ENCODE results near the gene PGC.
"Not testable (repeated sequence)": the region's sequence is repeated elsewhere in the genome, so short reads cannot be mapped to it uniquely, and the experiment has no call there.

The PGC gene

GRCh38 chr6:41778895-41779294, 31.7 kb upstream of the PGC start:
- in situ Hi-C loops (cut with MboI; ENCODE audit: low pct_unique_long_range_greater_than_20kb, low sequenced_read_pairs): no loop called here

GRCh38 chr6:41777551-41778285, 30.5 kb upstream of the PGC start:
- in situ Hi-C loops (cut with MboI; ENCODE audit: low pct_unique_long_range_greater_than_20kb, low sequenced_read_pairs): no loop called here
- DNase-seq: peak; percentile 25

More at GRCh38 chr6:41778895-41779294, 31.7 kb upstream of the PGC start:
- no peak for DNase-seq

DNA sequence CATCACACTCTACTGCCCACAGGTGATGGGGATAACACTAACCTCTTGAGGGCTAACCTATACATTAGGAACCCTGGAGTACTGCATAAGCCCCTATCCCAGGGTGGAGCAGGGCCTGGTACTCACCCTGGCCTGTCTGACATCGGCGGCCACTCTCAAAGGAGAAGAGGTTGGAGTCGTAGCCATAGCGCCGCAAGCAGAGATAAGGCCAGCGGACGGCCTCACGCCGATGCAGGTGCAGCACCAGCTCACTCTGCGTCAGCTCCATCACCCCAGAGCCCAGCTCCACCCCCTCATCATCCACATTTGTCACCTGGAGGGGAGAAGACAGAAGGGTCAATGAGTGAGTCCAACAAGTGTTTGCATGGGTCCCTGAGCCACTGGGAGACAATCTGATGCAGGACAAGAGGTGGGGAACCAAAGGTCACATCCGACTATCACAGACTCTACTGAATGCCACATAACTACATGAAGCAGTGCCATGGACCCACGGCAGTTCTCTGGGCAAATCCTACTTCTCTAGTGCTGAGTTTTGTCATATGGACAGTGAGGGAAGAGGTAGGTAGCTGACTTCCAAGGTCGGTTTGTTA, 28.2 kb upstream of the PGC start:
- DNase-seq: no peak
- in situ Hi-C loops (cut with MboI; ENCODE audit: low pct_unique_long_range_greater_than_20kb, low sequenced_read_pairs): no loop called here

DNA sequence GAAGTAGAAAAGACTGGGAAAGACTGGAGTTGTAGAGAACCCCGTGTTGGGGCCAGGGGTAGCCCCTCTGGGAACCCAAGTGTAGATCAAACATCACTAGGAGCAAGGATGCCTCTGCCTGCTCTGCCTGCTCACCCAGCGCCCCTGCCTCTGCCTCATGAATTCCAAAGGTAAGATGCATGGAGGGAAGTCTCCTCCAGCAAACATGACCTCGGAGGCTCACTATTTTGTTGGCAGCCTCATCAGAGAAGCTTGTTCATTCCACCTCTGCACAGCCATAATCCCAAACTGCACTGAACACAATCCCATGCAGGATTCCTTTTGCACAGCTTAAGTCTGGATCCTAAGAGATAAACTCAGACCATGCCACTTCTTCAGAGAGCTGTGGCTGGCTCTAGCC, 27.6 kb upstream of the PGC start:
- in situ Hi-C loops (cut with MboI; ENCODE audit: low pct_unique_long_range_greater_than_20kb, low sequenced_read_pairs): no loop called here
- no peak for DNase-seq

DNA sequence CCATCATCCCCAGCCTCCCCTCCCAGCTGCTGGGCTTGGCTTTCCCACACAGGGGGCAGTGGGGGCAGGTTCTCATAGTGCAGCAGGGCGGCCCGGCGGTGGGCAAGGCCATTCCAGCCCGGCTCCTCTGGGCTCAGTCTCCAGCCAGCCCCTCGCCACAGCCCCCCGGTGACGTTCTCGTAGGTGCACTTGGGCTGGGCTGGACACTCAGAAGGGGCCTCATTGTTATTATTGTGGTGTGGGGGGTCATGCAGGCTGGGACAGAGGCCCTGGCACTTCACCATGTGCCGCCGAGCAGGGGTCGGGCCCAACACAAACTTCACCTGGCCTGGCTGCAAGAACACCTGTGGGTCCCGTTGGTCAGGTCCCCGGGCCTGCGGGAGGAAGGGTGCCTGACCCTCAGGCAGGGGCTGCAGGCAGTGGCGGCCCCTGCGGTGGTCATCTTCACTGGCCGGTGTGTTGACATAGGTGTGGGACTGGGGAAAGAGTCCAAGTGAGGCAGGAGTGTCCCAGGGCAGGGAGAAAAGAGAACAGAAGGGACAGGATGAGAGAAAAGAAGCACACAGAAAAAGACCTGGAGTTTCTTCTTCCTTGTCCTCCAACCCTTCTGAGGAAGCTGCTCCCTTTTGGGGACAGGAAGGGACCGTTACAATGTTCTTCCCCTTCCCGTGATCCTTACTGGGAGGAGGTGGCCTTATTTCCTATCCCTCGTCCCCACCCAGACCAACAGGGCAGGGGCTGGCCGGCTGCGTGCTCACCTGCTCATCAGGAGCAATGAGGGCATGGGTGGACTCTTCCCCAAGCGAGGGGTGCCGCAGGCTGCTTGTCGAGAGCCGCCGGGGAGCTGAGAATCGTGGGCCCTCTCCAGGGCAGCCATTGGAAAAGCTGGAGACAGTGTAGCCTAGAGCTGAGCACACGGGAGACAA, 24.1 kb upstream of the PGC start:
- in situ Hi-C loops (cut with MboI; ENCODE audit: low pct_unique_long_range_greater_than_20kb, low sequenced_read_pairs): no loop called here
- DNase-seq: no peak

- DNase-seq: no peak
- in situ Hi-C loops (cut with MboI; ENCODE audit: low pct_unique_long_range_greater_than_20kb, low sequenced_read_pairs): no loop called here
Observed at GRCh38 chr6:41770381-41771057, 23.3 kb upstream of the PGC start.

GRCh38 chr6:41769376-41769775, 22.2 kb upstream of the PGC start:
- DNase-seq: no peak
- in situ Hi-C loops (cut with MboI; ENCODE audit: low pct_unique_long_range_greater_than_20kb, low sequenced_read_pairs): no loop called here

GRCh38 chr6:41768545-41769308, 21.5 kb upstream of the PGC start:
- in situ Hi-C loops (cut with MboI; ENCODE audit: low pct_unique_long_range_greater_than_20kb, low sequenced_read_pairs): no loop called here
- peak; percentile 62 for DNase-seq

- in situ Hi-C loops (cut with MboI; ENCODE audit: low pct_unique_long_range_greater_than_20kb, low sequenced_read_pairs): no loop called here
- peak; percentile 66 for DNase-seq
Observed at GRCh38 chr6:41767112-41767833, 20.1 kb upstream of the PGC start.

- in situ Hi-C loops (cut with MboI; ENCODE audit: low pct_unique_long_range_greater_than_20kb, low sequenced_read_pairs); DNase-seq: not testable (repeated sequence)
Observed at GRCh38 chr6:41766043-41766664, 19.0 kb upstream of the PGC start.

- DNase-seq: peak; percentile 37
- in situ Hi-C loops (cut with MboI; ENCODE audit: low pct_unique_long_range_greater_than_20kb, low sequenced_read_pairs): no loop called here
Observed at GRCh38 chr6:41763470-41763869, 16.3 kb upstream of the PGC start.

- no peak for DNase-seq
- in situ Hi-C loops (cut with MboI; ENCODE audit: low pct_unique_long_range_greater_than_20kb, low sequenced_read_pairs): no loop called here
Observed at GRCh38 chr6:41759905-41760579, 12.8 kb upstream of the PGC start.

DNA sequence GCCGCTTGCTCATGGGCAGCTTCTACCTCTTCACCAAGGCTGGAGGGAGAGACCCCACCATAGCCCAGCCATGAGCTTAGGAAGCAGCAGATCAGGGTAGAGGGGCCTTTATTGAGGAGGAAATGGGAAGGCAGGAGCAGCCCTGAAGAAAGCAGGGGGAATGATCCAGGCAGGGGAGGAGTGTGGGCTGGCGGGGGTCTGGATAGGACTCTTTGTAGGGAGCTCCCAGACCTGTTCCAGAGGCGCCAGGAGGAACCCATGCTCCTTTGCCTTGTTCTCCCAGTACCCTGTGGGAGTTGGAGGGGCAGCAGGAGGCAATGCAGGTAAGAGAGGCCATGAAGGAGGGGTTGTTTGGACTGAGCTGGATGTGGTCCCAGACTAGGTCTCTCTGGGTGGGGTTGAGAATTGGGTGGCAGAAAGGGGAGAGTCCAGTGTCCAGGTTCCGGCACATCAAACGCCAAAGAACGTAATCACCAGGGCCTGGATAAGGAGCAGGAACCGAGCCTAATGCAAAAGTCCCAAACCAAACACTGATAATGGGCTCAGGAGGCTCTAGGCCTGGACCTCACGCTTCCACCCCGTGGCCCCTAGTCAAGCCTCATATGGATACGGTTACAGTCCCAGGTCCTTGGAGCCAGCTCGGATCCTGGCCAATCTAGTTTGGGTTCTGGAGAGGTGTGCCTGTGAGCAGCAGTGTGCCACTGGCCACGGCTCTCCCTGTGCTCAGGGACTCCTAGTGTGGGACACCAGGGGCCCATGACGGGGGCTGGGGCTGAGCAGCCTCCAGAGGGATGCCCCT, 12.1 kb upstream of the PGC start:
- DNase-seq: no peak

DNA sequence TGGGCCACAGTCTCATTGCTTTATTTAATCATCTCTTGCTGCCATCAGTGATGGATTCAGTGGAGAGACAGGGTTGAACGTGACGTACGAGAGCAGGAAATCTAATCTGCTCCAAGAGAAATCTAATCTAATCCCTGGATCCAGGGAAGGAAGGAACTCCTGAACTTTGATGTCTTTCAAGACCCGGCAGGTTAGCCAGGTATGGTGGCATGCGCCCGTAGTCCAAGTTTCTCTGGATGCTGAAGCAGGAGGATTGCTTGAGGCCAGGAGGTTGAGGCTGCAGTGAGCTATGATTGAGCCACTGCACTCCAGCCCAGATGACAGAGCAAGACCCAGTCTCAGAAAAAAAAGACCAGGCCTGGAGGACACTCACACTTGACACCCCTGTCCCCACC, 11.4 kb upstream of the PGC start:
- in situ Hi-C loops (cut with MboI; ENCODE audit: low pct_unique_long_range_greater_than_20kb, low sequenced_read_pairs): no loop called here

More for the DNA sequence above, 12.1 kb upstream of the PGC start:
- in situ Hi-C loops (cut with MboI; ENCODE audit: low pct_unique_long_range_greater_than_20kb, low sequenced_read_pairs): no loop called here

DNA sequence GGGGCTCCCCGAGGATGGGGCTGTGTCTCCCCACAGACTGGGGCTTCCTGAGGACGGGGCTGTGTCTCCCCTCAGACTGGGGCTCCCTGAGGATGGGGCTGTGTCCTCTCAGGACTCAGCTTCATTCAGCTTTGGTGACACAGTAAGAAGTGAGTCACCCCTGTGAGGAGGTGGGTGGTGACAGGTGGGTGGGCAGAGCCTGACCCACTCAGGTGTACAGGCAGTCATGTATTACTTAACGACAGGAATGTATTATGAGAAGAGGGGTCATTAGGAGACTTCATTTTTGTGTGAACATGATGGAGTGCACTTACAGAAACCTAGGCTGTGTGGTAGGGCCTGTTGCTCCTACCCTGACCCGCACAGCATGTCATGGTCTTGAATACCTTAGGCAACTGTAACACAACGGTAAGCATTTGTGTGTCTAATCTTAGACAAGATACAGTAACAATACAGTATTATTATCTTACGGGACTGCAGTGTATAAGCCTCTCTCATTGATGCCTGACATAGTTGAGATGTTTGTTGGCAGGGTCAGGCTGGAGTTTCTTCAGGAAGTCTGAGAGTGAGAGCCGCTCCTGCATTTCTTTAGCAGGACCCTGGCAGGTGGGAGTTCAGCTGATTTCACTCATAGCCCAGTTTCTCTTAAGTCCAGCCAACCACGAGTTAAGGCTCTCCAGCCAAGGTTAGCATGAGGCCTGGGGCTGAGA, 10.9 kb upstream of the PGC start:
- no peak for DNase-seq
- in situ Hi-C loops (cut with MboI; ENCODE audit: low pct_unique_long_range_greater_than_20kb, low sequenced_read_pairs): no loop called here

More for the DNA sequence above, 11.4 kb upstream of the PGC start:
- DNase-seq: no peak

DNA sequence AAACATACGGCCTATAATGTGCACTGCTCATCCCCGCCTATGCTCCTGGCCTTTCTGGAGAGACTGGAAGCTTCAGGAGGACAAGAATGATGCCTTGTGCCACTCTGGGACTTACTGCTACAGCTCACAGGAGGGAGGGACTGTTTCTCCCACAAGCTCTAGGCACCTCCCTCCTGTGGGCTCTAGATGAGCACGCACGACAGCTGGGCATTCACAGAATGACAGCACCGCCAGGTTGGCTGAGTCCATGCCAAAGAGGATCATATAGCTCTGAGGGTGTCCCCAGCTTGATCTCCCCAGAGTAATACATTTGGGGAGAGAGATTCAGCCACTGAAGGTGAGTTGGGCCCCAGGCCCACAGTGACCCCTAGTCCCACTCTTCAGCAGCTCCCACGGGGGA, 10.1 kb upstream of the PGC start:
- in situ Hi-C loops (cut with MboI; ENCODE audit: low pct_unique_long_range_greater_than_20kb, low sequenced_read_pairs): no loop called here
- DNase-seq: no peak

Measured in KBM-7 (cell line).